Lower leg skin (tissue), 4 donors: Measurements from ENCODE around the gene CKM. TPM values are rescaled to one million over a fixed set of nuclear protein-coding genes. Genes with fewer than 3 reads are reported as not detected.

Experiments
- DNase-seq, 2 donors: peaks; one replicate each; pipeline ENCODE4 v3.0.0-alpha.2; 2019; ENCODE audit warnings: low spot score in 2 of 2
- H3K4me3 ChIP-seq: fragments of 200-600 bp; sonication (generic); 2 replicates; pipeline ENCODE4 v1.5.1; 2017; ENCODE audit warnings: mild to moderate bottlenecking, low read depth; ENCODE audit not compliant: poor library complexity, severe bottlenecking
- POLR2A ChIP-seq, 2 donors: fragments of 450-650 bp; IDR thresholded peaks; one replicate each; pipeline ENCODE4 v1.6.1; 2016 to 2017; ENCODE audit warnings: antibody characterized with exemption in 2 of 2, mild to moderate bottlenecking in 1 of 2, moderate library complexity in 1 of 2
- WGBS, 2 donors: methylation state at CpG; one replicate each; pipeline ENCODE4 v1.1.5; 2018; 5-methylcytosine and 5-hydroxymethylcytosine counted together
- intact Hi-C: fragments of 100-400 bp; cut with DNase I; formaldehyde crosslinking; loops from one replicate; pipeline ENCODE4 v1.15.0; 2023; ENCODE audit warnings: low total_unique reads
- total RNA-seq, 4 donors: library from RNA; depleted of rRNA; stranded (reverse); fragments of >200 nt; gene quantifications; one replicate each; pipeline ENCODE4 v1.1.0, GENCODE V29; 2016
- TF ChIP-seq, protein P1 (sequence below), 3 donors: fragments of 450-650 bp; IDR thresholded peaks; one replicate each; pipeline ENCODE4 v1.5.1; 2016; ENCODE audit warnings: antibody characterized with exemption in 3 of 3, mild to moderate bottlenecking in 3 of 3, moderate library complexity in 2 of 3

Gene CKM
- total RNA-seq, 4 donors from 2014 or later: 0.13 to 2.9 (median 1.3) TPM; not detected in 1

DNA sequence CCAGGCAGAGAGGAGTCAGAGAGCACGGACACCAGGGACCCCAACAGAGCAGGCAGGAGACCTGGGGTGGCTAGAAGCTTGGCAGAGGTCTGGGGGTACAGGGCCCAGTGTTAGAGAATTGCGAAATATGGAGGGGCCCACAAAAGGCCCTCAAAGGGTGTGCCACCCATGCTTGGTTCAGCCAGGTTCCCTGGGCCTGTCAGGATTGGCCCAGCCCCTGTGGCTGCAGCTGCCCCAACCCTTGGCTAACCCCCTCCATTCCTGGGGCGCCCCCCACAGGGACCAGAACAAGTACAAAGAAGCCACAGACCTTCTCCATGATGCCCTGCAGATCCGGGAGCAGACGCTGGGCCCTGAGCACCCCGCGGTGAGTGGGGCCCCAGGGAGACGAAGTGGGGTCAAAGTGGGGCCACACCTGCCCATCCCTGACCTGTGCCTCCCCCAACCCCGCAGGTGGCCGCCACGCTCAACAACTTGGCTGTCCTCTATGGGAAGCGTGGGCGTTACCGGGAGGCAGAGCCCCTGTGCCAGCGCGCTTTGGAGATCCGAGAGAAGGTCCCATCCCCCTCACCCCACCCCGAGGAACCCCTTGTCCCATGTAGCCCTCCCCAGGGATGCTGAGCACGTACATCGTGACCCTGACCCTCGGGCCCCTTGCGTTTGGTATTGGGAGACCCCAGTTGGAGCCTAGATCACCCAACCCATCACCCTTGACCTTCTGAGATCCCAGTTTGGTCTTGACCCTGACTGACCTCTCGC, 25.9 kb upstream of the CKM start:
- intact Hi-C loops: no loop called here
- DNase-seq: no peak
- WGBS, 2 donors: 78 to 84% methylated on average over 19 to 23 of the region's 23 CpGs
- no peak overlapping the region for H3K4me3 ChIP-seq
- TF ChIP-seq, protein P1, sequence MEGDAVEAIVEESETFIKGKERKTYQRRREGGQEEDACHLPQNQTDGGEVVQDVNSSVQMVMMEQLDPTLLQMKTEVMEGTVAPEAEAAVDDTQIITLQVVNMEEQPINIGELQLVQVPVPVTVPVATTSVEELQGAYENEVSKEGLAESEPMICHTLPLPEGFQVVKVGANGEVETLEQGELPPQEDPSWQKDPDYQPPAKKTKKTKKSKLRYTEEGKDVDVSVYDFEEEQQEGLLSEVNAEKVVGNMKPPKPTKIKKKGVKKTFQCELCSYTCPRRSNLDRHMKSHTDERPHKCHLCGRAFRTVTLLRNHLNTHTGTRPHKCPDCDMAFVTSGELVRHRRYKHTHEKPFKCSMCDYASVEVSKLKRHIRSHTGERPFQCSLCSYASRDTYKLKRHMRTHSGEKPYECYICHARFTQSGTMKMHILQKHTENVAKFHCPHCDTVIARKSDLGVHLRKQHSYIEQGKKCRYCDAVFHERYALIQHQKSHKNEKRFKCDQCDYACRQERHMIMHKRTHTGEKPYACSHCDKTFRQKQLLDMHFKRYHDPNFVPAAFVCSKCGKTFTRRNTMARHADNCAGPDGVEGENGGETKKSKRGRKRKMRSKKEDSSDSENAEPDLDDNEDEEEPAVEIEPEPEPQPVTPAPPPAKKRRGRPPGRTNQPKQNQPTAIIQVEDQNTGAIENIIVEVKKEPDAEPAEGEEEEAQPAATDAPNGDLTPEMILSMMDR (IDR thresholded peaks at IDR 0.05): no peak
- TF ChIP-seq POLR2A (IDR thresholded peaks at IDR 0.05): no peak

DNA sequence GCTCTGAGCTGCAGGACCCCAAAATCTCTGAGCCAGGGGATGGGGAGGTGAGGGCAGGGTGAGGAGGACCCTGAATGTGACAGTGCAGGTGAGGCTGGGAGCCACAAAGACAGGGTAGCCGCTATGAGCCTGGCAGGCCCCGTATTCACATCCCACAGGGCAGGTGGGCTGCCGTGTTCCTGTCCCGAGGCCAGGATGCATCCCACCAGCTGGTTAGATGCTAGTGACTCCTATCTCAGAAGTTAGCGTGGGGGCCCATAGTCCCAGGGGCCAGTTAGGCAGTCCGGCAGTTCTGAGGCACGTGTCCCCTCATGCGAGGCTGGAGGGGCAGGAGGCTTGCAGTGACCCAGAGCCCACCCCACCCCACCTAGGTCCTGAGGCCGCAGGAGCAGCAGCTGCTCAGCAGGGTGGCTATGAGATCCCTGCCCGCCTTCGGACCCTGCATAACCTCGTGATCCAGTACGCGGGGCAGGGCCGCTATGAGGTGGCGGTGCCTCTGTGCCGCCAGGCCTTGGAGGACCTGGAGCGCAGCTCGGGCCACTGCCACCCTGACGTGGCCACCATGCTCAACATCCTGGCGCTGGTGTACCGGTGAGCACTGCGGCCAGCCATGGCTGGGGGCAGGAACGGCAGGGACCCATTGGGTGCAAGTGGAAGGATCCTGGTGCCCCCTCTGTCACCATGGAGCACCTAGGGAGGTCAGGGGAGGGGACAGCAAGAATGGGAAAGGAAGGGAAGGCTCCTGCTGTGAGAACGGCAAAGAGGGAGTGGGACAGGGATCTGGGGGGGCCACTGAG, 25.1 kb upstream of the CKM start:
- intact Hi-C loops: no loop called here
- 69 to 78% methylated on average over 15 to 25 of the region's 25 CpGs for WGBS, 2 donors
- H3K4me3 ChIP-seq: no peak overlapping the region
- no peak for TF ChIP-seq POLR2A (IDR thresholded peaks at IDR 0.05)
- no peak for DNase-seq

DNA sequence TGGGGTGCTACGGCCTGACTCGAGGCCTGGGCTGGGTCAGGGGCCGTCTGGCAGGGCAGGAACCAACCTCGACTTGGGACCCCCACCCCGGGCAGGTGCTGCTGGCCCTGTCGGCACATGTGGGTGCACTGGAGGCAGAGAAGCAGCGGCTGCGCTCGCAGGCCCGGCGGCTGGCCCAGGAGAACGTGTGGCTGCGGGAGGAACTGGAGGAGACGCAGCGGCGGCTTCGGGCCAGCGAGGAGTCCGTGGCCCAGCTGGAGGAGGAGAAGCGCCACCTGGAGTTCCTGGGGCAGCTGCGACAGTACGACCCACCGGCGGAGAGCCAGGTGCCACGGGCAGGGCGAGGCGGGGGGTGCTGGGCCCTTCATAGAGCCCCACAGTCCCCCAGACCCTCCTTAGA, 23.8 kb upstream of the CKM start:
- H3K4me3 ChIP-seq: no peak overlapping the region
- DNase-seq: no peak
- WGBS, 2 donors: 38 to 56% methylated on average over 15 to 25 of the region's 27 CpGs
- intact Hi-C loops: no loop called here
- TF ChIP-seq, protein P1 (IDR thresholded peaks at IDR 0.05): no peak
- TF ChIP-seq POLR2A (IDR thresholded peaks at IDR 0.05): no peak

DNA sequence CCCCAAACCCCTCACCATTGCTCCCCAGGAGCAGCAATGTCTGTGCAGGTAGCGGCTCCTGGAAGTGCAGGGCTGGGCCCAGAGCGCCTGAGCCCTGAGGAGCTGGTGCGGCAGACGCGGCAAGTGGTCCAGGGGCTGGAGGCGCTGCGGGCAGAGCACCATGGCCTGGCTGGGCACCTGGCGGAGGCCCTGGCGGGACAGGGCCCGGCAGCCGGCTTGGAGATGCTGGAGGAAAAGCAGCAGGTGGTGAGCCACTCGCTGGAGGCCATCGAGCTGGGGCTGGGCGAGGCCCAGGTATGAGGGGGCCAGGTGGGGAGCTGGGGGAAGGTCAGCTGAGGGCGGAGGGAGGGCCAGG, 22.8 kb upstream of the CKM start:
- TF ChIP-seq POLR2A (IDR thresholded peaks at IDR 0.05): no peak
- TF ChIP-seq, protein P1 (IDR thresholded peaks at IDR 0.05): no peak
- H3K4me3 ChIP-seq: no peak overlapping the region
- DNase-seq: no peak
- WGBS, 2 donors: 50 to 69% methylated on average over 15 of the region's 15 CpGs
- intact Hi-C loops: no loop called here

DNA sequence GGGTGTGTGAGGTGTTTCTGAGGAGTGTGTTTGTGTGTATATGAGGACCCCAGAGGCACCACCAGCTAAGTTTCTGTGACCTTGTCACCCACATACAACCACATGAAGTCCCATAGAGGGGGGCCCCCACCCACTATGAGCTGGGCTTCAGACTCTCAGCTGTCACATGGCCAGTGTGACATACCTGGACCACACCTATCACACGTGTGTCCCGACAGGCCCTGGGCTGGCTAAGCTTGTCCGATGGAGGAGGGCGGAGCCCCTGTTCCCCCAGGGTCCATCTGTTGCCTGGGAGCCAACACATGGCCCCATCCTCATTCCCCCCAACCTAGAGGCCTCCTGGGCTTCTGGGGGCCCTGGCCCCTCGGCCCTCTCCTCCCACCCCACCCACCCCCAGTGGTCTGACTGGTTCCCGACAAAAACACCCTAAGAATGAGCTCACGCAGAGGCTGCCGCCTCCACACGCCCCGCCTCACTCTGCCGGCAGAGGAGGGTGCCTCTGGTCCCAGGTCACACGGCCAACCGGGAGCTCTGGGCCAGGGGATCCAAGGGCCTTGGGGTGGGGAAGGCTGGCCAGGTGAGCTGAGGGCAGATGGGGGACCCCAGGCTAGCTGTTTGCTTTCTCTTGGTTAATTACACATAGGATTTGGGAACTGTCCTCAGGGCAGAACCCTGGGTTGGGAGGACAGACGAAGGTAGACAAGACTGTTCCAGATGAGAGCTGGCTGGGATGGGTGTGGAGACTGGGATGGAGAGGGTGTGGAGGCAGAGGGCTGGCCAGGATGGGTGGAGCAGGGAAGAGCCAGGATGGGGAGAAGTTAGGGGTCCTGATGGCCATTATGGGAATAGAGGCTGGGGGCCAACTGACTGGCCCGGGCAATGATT, 22.2 kb upstream of the CKM start:
- intact Hi-C loops: no loop called here
- DNase-seq: peak in 1 of 2 donors; percentile 35

More for the DNA sequence above, 22.2 kb upstream of the CKM start:
- TF ChIP-seq, protein P1 (IDR thresholded peaks at IDR 0.05): no peak
- no peak for TF ChIP-seq POLR2A (IDR thresholded peaks at IDR 0.05)
- WGBS, 2 donors: 18 to 42% methylated on average over 7 to 13 of the region's 15 CpGs
- no peak overlapping the region for H3K4me3 ChIP-seq
